CD4-positive, alpha-beta T cell treated with Interleukin-2 at 100 ng/mL for 4 hours (primary cell): ENCODE measurements around the gene THRSP.

Experiments used
- DNase-seq: peaks from one replicate; pipeline ENCODE4 v3.0.0-alpha.2; 2020; ENCODE audit warnings: low spot score

Gene THRSP

GRCh38 chr11:78097666-78098385, 34.2 kb downstream of the THRSP start:
- DNase-seq = no peak

GRCh38 chr11:78099666-78100065, 36.0 kb downstream of the THRSP start:
- no peak for DNase-seq

GRCh38 chr11:78100261-78100660, 36.6 kb downstream of the THRSP start:
- DNase-seq = no peak

GRCh38 chr11:78100676-78101472, 37.2 kb downstream of the THRSP start:
- no peak for DNase-seq

GRCh38 chr11:78109081-78110015, 45.7 kb downstream of the THRSP start:
- DNase-seq = no peak

GRCh38 chr11:78110351-78110750, 46.7 kb downstream of the THRSP start:
- DNase-seq = no peak

- no peak for DNase-seq
Observed at GRCh38 chr11:78110830-78111229, 47.2 kb downstream of the THRSP start.

GRCh38 chr11:78111298-78111697, 47.6 kb downstream of the THRSP start:
- DNase-seq = no peak

- no peak for DNase-seq
Observed at GRCh38 chr11:78112582-78113275, 49.1 kb downstream of the THRSP start.
